GM12865 (cell line): ENCODE measurements around the gene LINGO4.

Source experiments
- DNase-seq: peaks from one replicate; pipeline ENCODE4 v3.0.0; 2010; ENCODE audit warnings: low read depth
- H3K4me3 ChIP-seq: 2 replicates; pipeline ENCODE4 v1.5.1; 2011; ENCODE audit warnings: mild to moderate bottlenecking, low read depth, low read length, control low read depth
- CTCF ChIP-seq: IDR thresholded peaks from 2 replicates; pipeline ENCODE4 v1.5.1; 2011; ENCODE audit warnings: low read length, control low read depth, low read depth, inconsistent platforms; ENCODE audit not compliant: insufficient read depth; ENCODE audit errors: missing control alignments

LINGO4 gene

GRCh38 chr1:151839457-151840403 is 34.5 kb upstream of the LINGO4 start, which contains the start of gene C2CD4D:
C2CD4D (minus strand) TSS chr1:151839820; CDS start chr1:151838989, 831 bp downstream.
- TF ChIP-seq CTCF = no peak
- H3K4me3 ChIP-seq = peak within 1 kb of the TSS; percentile 59
- peak; percentile 61 for DNase-seq

GRCh38 chr1:151839082-151839412 is 33.8 kb upstream of the LINGO4 start:
- H3K4me3 ChIP-seq = peak overlapping the region; percentile 59
- DNase-seq = no peak
- TF ChIP-seq CTCF = no peak

- no peak for TF ChIP-seq CTCF
- DNase-seq = peak; percentile 26
- H3K4me3 ChIP-seq = peak overlapping the region; percentile 59
These were observed 33.2 kb upstream of the LINGO4 start for GRCh38 chr1:151838222-151839081.

- H3K4me3 ChIP-seq = no peak overlapping the region; the same call in 1 of the 2 replicates
- DNase-seq = peak; percentile 32
- TF ChIP-seq CTCF = no peak
These were observed 32.6 kb upstream of the LINGO4 start for GRCh38 chr1:151837884-151838221.

- no peak for TF ChIP-seq CTCF
- no peak for DNase-seq
- no peak overlapping the region for H3K4me3 ChIP-seq
These were observed 32.0 kb upstream of the LINGO4 start for GRCh38 chr1:151837197-151837596.

- no peak overlapping the region for H3K4me3 ChIP-seq
- no peak for DNase-seq
- no peak for TF ChIP-seq CTCF
These were observed 30.4 kb upstream of the LINGO4 start for GRCh38 chr1:151835596-151835995.
